SIG-M5 treated with dmso at 0.1 percent for 504 hours (cell line): ENCODE data around the gene TEP1.
"Not testable (repeated sequence)": the region's sequence is repeated elsewhere in the genome, so short reads cannot be mapped to it uniquely, and the experiment has no call there.

Experiments used
- DNase-seq: peaks from one replicate; lab custom pipeline; 2025; ENCODE audit not compliant: unreplicated experiment; lab: John Stamatoyannopoulos, UW

The TEP1 gene

GRCh38 chr14:20345366-20345765, 67.9 kb downstream of the TEP1 start:
- DNase-seq, result no peak

DNA sequence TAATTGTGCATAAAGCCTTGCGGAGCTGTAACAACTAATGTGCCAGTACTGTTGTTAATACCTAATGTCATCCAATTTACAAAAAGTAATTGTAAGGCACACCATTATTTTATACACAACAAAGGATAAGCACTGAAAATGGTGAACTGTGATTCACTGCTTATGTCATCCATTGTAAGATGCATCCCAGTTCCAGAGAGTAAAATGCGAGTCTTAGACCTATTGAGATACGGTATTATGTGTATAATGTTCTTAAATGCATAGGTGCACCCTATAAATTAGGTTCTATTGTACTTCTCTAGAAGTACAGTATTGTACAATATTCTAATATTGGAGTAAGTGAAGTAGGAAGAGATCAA, 69.5 kb downstream of the TEP1 start:
- no peak for DNase-seq

DNA sequence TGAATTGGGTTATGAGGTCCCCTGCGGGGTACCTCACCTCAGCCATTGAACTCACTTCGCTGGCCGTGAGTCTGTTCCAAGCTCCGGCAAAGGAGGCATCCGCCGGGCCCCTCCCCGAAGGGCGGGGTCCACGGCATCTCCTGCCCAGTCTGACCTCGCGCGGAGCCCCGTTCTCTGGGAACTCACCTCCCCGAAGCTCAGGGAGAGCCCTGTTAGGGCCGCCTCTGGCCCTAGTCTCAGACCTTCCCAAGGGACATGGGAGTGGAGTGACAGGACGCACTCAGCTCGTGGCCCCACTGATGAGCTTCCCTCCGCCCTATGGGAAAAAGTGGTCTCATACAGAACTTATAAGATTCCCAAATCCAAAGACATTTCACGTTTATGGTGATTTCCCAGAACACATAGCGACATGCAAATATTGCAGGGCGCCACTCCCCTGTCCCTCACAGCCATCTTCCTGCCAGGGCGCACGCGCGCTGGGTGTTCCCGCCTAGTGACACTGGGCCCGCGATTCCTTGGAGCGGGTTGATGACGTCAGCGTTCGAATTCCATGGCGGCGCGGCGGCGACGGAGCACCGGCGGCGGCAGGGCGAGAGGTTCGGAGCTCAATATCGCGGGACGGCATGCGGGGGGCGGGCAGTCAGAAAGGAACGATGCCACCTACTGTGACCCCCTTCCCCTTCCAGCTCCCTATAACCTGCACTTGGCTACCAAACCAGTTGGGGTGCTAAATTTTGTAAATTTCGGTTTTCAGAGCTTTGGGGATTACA, 70.0 kb downstream of the TEP1 start, which contains the start of gene PARP2:
PARP2 (plus strand) TSS at position 544 of the 770 bp plus-strand sequence; CDS start at position 551, 7 bp downstream.
- peak; percentile 100 for DNase-seq

DNA sequence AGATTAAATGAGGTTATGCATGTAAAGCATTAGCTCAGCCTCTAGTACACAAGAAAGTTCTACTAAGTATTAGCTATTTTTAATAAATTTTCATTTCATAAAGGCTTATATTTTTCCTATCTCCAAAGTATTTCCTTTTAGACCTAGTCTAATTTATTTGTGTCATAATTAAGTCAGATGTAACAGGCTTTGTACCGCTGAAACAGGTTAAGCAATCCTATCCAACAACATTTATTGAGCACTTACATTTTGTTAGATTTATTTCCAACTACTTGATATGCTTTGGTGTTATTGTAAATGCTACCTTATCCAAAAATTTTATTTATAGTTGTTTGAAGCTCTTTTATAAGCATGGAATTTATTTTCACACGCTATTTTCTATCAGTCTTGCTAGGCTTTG, 71.7 kb downstream of the TEP1 start:
- no peak for DNase-seq

DNA sequence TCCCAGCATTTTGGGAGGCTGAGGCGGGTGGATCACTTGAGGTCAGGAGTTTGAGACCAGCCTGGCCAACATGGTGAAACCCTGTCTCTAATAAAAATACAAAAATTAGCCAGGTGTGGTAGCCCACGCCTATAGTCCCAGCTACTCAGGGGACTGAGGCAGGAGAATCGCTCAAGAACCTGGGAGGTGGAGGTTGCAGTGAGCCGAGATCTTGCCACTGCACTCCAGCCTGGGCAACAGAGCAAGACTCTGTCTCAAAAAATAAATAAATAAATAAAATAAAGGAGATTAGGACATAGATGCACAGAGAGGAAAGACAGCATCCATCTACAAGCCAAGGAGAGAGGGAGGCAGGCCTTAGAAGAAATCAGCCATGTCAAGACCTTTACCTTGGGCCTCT, 72.3 kb downstream of the TEP1 start:
- not testable (repeated sequence) for DNase-seq

- DNase-seq, result no peak
These were observed 79.3 kb downstream of the TEP1 start for GRCh38 chr14:20334017-20334416.

- DNase-seq, result no peak
These were observed 79.8 kb downstream of the TEP1 start for GRCh38 chr14:20333494-20333841.

GRCh38 chr14:20332788-20333493, 80.4 kb downstream of the TEP1 start, which contains the start of gene CCNB1IP1:
CCNB1IP1 (minus strand) TSS chr14:20333279; CDS start chr14:20316523, 16,756 bp downstream.
- peak; percentile 96 for DNase-seq

DNA sequence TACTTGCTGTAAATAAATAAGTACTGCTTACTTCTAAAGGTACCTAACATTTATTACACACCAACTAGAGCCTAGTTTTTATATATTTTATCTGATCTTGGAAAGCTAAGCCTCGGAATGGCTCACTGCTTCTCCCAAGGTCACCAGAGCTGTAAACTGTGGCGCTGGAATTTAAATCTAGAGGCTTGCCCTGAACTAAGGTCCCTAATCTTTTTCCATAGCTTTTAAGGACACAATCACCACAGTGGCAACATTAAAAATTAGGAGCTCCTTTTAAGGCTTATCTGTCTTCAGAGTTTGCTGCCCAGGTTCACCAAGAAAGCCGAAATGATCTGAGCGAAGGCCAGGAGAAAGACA, 80.9 kb downstream of the TEP1 start:
- DNase-seq, result no peak

- DNase-seq, result peak; percentile 49
These were observed 82.2 kb downstream of the TEP1 start for GRCh38 chr14:20331053-20331613.

DNA sequence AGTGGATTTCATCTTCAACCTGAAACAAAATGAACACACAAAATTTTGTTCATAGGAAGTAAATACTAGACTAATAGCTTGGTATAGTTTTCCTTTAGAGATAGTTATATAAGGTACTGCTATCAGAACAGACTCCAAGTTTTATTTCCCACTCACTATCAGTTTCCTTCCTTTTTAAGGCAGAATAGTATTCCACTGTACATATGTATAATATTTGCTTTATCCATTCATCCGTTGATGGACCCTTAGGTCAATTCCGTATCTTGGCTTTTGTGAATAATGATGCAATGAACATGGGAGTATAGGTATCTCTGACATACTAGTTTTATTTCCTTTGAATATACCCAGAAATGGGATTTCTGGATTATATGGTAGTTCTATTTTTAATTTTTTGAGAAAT, 83.9 kb downstream of the TEP1 start:
- no peak for DNase-seq

GRCh38 chr14:20328705-20329104, 84.6 kb downstream of the TEP1 start:
- DNase-seq, result no peak

- DNase-seq, result peak; percentile 58
These were observed 86.1 kb downstream of the TEP1 start for GRCh38 chr14:20327005-20327869.

DNA sequence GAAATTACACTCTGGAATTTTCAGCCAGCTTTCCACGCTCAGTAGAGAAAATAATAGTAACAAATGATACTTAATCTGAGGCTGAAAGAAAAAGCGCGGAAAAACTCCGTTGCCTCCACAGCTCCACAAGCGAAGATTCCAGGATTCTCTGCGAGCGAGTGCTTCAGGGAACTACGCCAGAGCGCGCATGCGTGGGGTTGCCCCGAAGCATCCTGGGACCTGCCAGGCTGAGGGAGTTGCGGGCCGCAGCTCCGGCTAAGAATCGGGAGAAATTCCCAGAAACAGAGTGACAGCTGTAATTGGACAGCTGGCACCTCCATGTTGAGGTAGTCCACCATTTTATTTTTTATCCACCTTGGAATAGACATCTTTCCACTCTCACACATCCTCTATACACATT, 95.6 kb downstream of the TEP1 start:
- no peak for DNase-seq
